Measurements from ENCODE around the gene OR9Q1.

OR9Q1 gene

DNA sequence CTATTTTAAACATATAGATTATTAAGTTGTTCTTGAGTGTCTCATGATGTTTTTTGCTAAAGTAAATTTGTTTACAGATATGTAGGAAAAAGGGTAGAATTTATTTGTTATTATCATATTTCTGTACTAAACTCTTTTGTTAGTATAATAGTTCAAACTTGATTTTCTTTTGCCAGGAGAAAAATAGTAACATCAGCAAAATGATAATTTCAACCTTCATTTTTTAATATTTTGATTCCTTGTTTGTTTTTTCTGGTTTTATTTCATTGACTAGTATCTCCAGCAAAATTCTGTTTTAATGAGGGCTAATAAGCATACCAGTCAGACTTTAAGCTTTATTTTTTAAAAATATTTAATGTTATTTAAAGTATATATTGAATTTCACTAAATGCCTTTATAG, 192.8 kb downstream of the OR9Q1 start:
- TF ChIP-seq, protein P1, sequence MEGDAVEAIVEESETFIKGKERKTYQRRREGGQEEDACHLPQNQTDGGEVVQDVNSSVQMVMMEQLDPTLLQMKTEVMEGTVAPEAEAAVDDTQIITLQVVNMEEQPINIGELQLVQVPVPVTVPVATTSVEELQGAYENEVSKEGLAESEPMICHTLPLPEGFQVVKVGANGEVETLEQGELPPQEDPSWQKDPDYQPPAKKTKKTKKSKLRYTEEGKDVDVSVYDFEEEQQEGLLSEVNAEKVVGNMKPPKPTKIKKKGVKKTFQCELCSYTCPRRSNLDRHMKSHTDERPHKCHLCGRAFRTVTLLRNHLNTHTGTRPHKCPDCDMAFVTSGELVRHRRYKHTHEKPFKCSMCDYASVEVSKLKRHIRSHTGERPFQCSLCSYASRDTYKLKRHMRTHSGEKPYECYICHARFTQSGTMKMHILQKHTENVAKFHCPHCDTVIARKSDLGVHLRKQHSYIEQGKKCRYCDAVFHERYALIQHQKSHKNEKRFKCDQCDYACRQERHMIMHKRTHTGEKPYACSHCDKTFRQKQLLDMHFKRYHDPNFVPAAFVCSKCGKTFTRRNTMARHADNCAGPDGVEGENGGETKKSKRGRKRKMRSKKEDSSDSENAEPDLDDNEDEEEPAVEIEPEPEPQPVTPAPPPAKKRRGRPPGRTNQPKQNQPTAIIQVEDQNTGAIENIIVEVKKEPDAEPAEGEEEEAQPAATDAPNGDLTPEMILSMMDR (IDR thresholded peaks at IDR 0.05; ENCODE audit: insufficient read depth, low read depth, low read length, missing control alignments): no peak
- H3K4me3 ChIP-seq (ENCODE audit: low read length): no peak overlapping the region
- no peak for DNase-seq (ENCODE audit: low read depth)

DNA sequence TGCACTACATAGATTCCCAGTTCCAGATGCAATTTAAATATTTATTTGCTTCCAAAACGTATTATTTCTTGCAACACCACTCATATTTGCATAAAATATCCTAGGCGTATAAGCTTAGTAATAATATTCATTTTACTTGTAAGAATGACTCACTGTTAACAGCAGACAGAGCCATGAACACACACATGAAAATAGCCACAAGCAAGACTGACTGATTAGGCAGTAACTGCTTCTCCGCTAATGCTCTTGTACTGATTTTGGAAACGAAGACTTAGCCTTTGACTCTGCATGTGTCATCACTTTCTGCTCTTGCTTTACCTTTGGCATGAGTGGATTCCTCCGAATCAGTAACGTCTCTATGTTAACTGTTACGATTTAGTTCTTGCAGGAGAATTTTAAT, 199.0 kb downstream of the OR9Q1 start:
- H3K4me3 ChIP-seq (ENCODE audit: low read length): no peak overlapping the region
- TF ChIP-seq, protein P1 (IDR thresholded peaks at IDR 0.05; ENCODE audit: insufficient read depth, low read depth, low read length, missing control alignments): no peak
- peak; percentile 86 for DNase-seq (ENCODE audit: low read depth)

DNA sequence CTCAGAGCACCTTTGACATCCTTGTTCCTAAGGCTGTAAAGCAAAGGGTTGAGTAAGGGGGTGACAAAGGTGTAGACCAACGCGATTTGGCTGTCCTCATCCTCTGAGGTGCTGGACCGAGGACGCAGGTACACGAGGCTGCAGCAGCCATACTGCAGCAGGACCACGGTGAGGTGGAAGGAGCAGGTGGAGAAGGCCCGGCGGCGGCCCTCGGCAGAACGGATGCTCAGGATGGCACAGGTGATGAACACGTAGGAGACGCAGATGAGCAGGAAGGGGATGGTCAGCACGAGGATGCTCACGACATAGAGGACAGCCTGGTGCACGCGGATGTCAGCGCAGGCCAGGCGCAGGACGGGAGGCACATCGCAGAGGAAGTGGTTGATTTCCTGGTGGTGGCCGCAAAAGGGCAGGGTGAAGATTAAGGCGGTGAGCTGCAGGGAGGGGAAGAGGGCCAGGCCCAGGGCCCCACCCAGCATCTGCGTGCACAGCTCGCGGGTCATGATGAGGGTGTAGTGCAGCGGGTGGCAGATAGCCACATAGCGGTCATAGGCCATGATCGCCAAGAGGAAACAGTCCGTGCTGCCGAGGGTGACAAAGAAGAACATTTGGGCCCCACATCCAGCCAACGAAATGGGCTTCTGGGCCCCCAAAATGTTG, 204.4 kb downstream of the OR9Q1 start:
- TF ChIP-seq, protein P1 (IDR thresholded peaks at IDR 0.05; ENCODE audit: insufficient read depth, low read depth, low read length, missing control alignments): no peak
- H3K4me3 ChIP-seq (ENCODE audit: low read length): no peak overlapping the region
- no peak for DNase-seq (ENCODE audit: low read depth)

All from epithelial cell of esophagus (primary cell).